H1 (cell line): ENCODE measurements around the gene ADAMTS13. TPM values are rescaled to one million over a fixed set of nuclear protein-coding genes. Genes with fewer than 3 reads are reported as not detected.

Experiments
- CHD2 ChIP-seq: IDR thresholded peaks from 2 replicates; pipeline ENCODE4 v1.6.1; 2012; ENCODE audit warnings: low read length, improper control_type of control experiment
- EGR1 ChIP-seq: IDR thresholded peaks from 2 replicates; pipeline ENCODE4 v1.6.1; 2011; ENCODE audit warnings: low read depth, low read length, borderline replicate concordance
- TAF7 ChIP-seq: optimal IDR thresholded peaks from 2 replicates; pipeline ENCODE3; 2011; ENCODE audit warnings: low read depth, mild to moderate bottlenecking, inconsistent platforms, low read length, moderate library complexity, borderline replicate concordance
- polyA plus RNA-seq, 7 experiments: library from polyadenylated mRNA; depleted of rRNA in 3 of 7; stranded (reverse) in 5 of 7; unstranded in 2 of 7; fragments of >200 nt in 5 of 7; fragments of 200-250 nt in 2 of 7; gene quantifications; 1 replicate in 5 of 7; 2 replicates in 1 of 7; 4 replicates in 1 of 7; pipeline versions ENCODE4 v1.2.1 to v1.2.3, GENCODE V29; 2011 to 2013; ENCODE audit warnings: missing spikeins in 2 of 7, mixed read lengths in 2 of 7
- total RNA-seq: library from RNA; stranded (reverse); fragmentation: NEBNext Ultra II Directional; extraction: Animal tissue kit (Norgen Biotek cat#: 25700); gene quantifications from 2 replicates; pipeline ENCODE4 v1.2.1, GENCODE V29; 2021

Gene ADAMTS13
- total and polyA plus RNA-seq, 2 of the 8 experiments (the other 6 are each of a cell fraction or from before 2014, with no cell fraction given) = 4.4 to 5.8 TPM

- TF ChIP-seq CHD2 = no peak
- no peak for TF ChIP-seq TAF7
- no peak for TF ChIP-seq EGR1
- TF ChIP-seq, all 59 proteins: peak for 0
Measured at GRCh38 chr9:133475292-133476012, 53.3 kb downstream of the ADAMTS13 start (continued).
